ENCODE results near the gene FJX1.
A peak's percentile ranks its signal among the peaks of the same experiment; 100 is the strongest.

The FJX1 gene

DNA sequence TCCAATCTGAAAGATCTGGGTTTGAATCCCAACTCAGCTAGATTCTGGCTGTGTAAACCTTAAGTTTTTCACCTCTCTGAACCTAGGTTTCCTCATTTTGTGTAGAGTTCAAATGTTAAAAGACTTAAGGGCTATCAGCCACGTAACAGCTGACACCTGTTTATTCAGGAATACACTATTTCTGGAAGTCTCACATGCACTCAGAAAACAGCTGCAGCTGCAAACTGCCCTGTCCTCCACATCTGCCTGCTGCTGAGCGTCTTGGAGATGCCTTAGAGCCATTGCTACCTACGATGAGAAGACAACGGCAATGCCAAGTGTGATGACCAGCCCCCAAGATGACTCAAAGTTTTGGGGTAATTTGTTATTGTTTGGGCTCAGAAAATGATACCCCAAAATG is 37.6 kb downstream of the FJX1 start:
- no peak overlapping the region for H3K4me2 ChIP-seq (ENCODE audit: low read length, poor library complexity, severe bottlenecking)
- no peak overlapping the region for H4K91ac ChIP-seq (ENCODE audit: low read length)
- no peak overlapping the region for H3K23ac ChIP-seq (ENCODE audit: low read length in 2 of 2)
- no peak overlapping the region for H4K8ac ChIP-seq (ENCODE audit: low read length)
- H3K14ac ChIP-seq (ENCODE audit: low read length in 2 of 2), result peak overlapping the region in 1 of 2 experiments; percentile 60
- H3K4ac ChIP-seq (ENCODE audit: low read depth in 1 of 2, low read length in 2 of 2), result no peak overlapping the region
- H3K36me3 ChIP-seq (ENCODE audit: control insufficient read depth in 1 of 2, insufficient read depth in 2 of 2, low read depth in 1 of 2, low read length in 2 of 2), result no peaks in the 10 kb centered on the region
- no peak overlapping the region for H3K18ac ChIP-seq (ENCODE audit: low read depth in 1 of 2, low read length in 2 of 2)
- no peaks in the 10 kb centered on the region for H3K27me3 ChIP-seq (ENCODE audit: control insufficient read depth in 1 of 2, insufficient read depth in 1 of 2, low read length in 2 of 2)
- no peak overlapping the region for H3K27ac ChIP-seq (ENCODE audit: low read length, poor library complexity, severe bottlenecking)
- no peaks in the 10 kb centered on the region for H3K9me3 ChIP-seq (ENCODE audit: control insufficient read depth, low read length)
- no peaks in the 10 kb centered on the region for H3K4me1 ChIP-seq (ENCODE audit: control insufficient read depth, insufficient read depth, low read depth, low read length)
- no peak overlapping the region for H2BK120ac ChIP-seq (ENCODE audit: low read depth, low read length)
- no peak overlapping the region for H2BK5ac ChIP-seq (ENCODE audit: low read depth, low read length, poor library complexity, severe bottlenecking)
- H2BK15ac ChIP-seq (ENCODE audit: low read depth, poor library complexity, severe bottlenecking), result no peak overlapping the region
- no peak overlapping the region for H2AK5ac ChIP-seq (ENCODE audit: low read length, severe bottlenecking)
- no peaks in the 10 kb centered on the region for H3K79me1 ChIP-seq (replicated peaks; ENCODE audit: low read length, poor library complexity, severe bottlenecking)
- H2AFZ ChIP-seq (ENCODE audit: low read depth, low read length), result no peak overlapping the region
- no peak overlapping the region for H3K9ac ChIP-seq (ENCODE audit: low read length)
- no peak for DNase-seq
- no peak overlapping the region for H3K4me3 ChIP-seq (ENCODE audit: insufficient read depth in 1 of 2, low read depth in 1 of 2, low read length in 2 of 2)
- no peak overlapping the region for H2BK12ac ChIP-seq (ENCODE audit: low read length in 2 of 2)
- 63% methylated on average over 2 of the region's 4 CpGs for WGBS

DNA sequence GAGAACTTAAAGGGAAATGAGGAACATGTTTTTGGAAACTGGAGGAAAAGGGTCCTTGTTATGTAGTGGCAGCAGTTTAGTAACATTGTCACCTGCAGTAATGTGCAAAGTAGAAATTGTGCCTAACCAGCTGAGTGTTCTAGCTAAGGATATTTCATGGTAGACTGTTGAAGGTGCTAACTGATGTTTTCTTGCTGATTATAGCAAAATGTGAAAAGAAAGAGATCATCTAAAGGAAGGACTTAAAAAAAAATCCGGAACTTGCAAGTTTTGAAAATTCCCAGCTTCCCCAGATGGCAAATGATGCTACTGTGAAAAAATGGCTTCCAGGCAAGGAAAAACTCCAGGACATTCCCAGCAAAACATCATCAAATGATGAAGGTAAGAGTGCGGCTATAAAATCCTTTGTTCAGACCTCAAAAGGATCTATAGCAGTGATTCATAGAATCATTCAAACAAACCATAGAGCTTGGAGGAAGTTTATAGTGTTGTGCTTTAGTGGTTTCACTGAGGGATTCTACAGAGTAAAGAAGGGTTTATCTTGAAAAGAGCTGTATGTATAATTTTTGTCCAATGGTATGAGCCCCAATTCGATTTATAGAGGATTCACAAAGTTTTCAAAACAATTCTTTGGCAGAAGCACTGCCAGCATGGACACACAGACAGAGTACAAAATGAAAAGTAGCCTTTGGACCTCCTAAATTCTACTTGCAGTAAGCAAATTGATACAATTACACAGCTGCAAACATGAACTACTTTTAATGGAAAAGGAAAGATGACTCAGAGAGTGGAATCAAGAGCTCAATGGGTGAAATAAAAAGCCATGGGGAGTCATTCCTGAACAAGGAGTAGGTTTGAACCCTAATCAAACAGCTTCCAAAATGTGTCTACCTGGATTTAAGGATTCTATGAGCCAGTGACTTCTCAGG is 40.0 kb downstream of the FJX1 start:
- Histone ChIP-seq H3K14ac (ENCODE audit: low read length in 2 of 2) (no peak overlapping the region), H2AK5ac (ENCODE audit: low read length, severe bottlenecking) (no peak overlapping the region), H3K79me1 (replicated peaks; ENCODE audit: low read length, poor library complexity, severe bottlenecking) (peaks cover 3% of the 10 kb centered on the region), H2AFZ (ENCODE audit: low read depth, low read length) (no peak overlapping the region), H3K18ac (ENCODE audit: low read depth in 1 of 2, low read length in 2 of 2) (no peak overlapping the region), H3K4me1 (ENCODE audit: control insufficient read depth, insufficient read depth, low read depth, low read length) (peaks cover 5% of the 10 kb centered on the region), H3K36me3 (ENCODE audit: control insufficient read depth in 1 of 2, insufficient read depth in 2 of 2, low read depth in 1 of 2, low read length in 2 of 2) (no peaks in the 10 kb centered on the region), H3K4ac (ENCODE audit: low read depth in 1 of 2, low read length in 2 of 2) (no peak overlapping the region), H3K9me3 (ENCODE audit: control insufficient read depth, low read length) (no peaks in the 10 kb centered on the region), H3K27ac (ENCODE audit: low read length, poor library complexity, severe bottlenecking) (no peak overlapping the region), H3K23ac (ENCODE audit: low read length in 2 of 2) (no peak overlapping the region), H2BK12ac (ENCODE audit: low read length in 2 of 2) (no peak overlapping the region), H3K4me2 (ENCODE audit: low read length, poor library complexity, severe bottlenecking) (no peak overlapping the region), H4K91ac (ENCODE audit: low read length) (no peak overlapping the region), H3K27me3 (ENCODE audit: control insufficient read depth in 1 of 2, insufficient read depth in 1 of 2, low read length in 2 of 2) (no peaks in the 10 kb centered on the region), H3K4me3 (ENCODE audit: insufficient read depth in 1 of 2, low read depth in 1 of 2, low read length in 2 of 2) (no peak overlapping the region), H4K8ac (ENCODE audit: low read length) (no peak overlapping the region), H2BK15ac (ENCODE audit: low read depth, poor library complexity, severe bottlenecking) (no peak overlapping the region), H2BK5ac (ENCODE audit: low read depth, low read length, poor library complexity, severe bottlenecking) (no peak overlapping the region), H3K9ac (ENCODE audit: low read length) (no peak overlapping the region), H2BK120ac (ENCODE audit: low read depth, low read length) (no peak overlapping the region)
- 54% methylated on average over 2 of the region's 3 CpGs for WGBS
- DNase-seq, result no peak

GRCh38 chr11:35661534-35661933 is 43.3 kb downstream of the FJX1 start:
- Histone ChIP-seq H3K4me1 (ENCODE audit: control insufficient read depth, insufficient read depth, low read depth, low read length) (peaks cover 9% of the 10 kb centered on the region), H3K27ac (ENCODE audit: low read length, poor library complexity, severe bottlenecking) (no peak overlapping the region), H3K27me3 (ENCODE audit: control insufficient read depth in 1 of 2, insufficient read depth in 1 of 2, low read length in 2 of 2) (no peaks in the 10 kb centered on the region), H3K18ac (ENCODE audit: low read depth in 1 of 2, low read length in 2 of 2) (no peak overlapping the region), H3K23ac (ENCODE audit: low read length in 2 of 2) (no peak overlapping the region), H3K79me1 (replicated peaks; ENCODE audit: low read length, poor library complexity, severe bottlenecking) (peaks cover 6% of the 10 kb centered on the region), H2AFZ (ENCODE audit: low read depth, low read length) (no peak overlapping the region), H4K8ac (ENCODE audit: low read length) (no peak overlapping the region), H4K91ac (ENCODE audit: low read length) (no peak overlapping the region), H2BK5ac (ENCODE audit: low read depth, low read length, poor library complexity, severe bottlenecking) (no peak overlapping the region), H3K9me3 (ENCODE audit: control insufficient read depth, low read length) (peaks cover 23% of the 10 kb centered on the region), H2BK120ac (ENCODE audit: low read depth, low read length) (no peak overlapping the region), H3K9ac (ENCODE audit: low read length) (peak overlapping the region; percentile 89), H3K4me2 (ENCODE audit: low read length, poor library complexity, severe bottlenecking) (peak overlapping the region; percentile 90), H3K4ac (ENCODE audit: low read depth in 1 of 2, low read length in 2 of 2) (peak overlapping the region in 1 of 2 experiments; percentile 55), H2BK12ac (ENCODE audit: low read length in 2 of 2) (no peak overlapping the region), H2AK5ac (ENCODE audit: low read length, severe bottlenecking) (no peak overlapping the region), H3K4me3 (ENCODE audit: insufficient read depth in 1 of 2, low read depth in 1 of 2, low read length in 2 of 2) (peak overlapping the region in 1 of 2 experiments; percentile 89), H2BK15ac (ENCODE audit: low read depth, poor library complexity, severe bottlenecking) (no peak overlapping the region), H3K36me3 (ENCODE audit: control insufficient read depth in 1 of 2, insufficient read depth in 2 of 2, low read depth in 1 of 2, low read length in 2 of 2) (peaks cover 0 to 14% of the 10 kb centered on the region in 2 experiments), H3K14ac (ENCODE audit: low read length in 2 of 2) (no peak overlapping the region)
- WGBS, result 100% methylated on average over 3 of the region's 5 CpGs
- no peak for DNase-seq

- Histone ChIP-seq H2BK120ac (ENCODE audit: low read depth, low read length) (peak overlapping the region; percentile 84), H2BK5ac (ENCODE audit: low read depth, low read length, poor library complexity, severe bottlenecking) (no peak overlapping the region), H2BK12ac (ENCODE audit: low read length in 2 of 2) (peak overlapping the region; percentile 20 to 37), H3K4ac (ENCODE audit: low read depth in 1 of 2, low read length in 2 of 2) (peak overlapping the region; percentile 55 to 71), H3K14ac (ENCODE audit: low read length in 2 of 2) (peak overlapping the region in 1 of 2 experiments; percentile 8), H3K4me2 (ENCODE audit: low read length, poor library complexity, severe bottlenecking) (peak overlapping the region; percentile 90), H3K18ac (ENCODE audit: low read depth in 1 of 2, low read length in 2 of 2) (peak overlapping the region; percentile 31 to 100), H4K91ac (ENCODE audit: low read length) (peak overlapping the region; percentile 94), H4K8ac (ENCODE audit: low read length) (peak overlapping the region; percentile 99), H3K9ac (ENCODE audit: low read length) (peak overlapping the region; percentile 89), H3K27ac (ENCODE audit: low read length, poor library complexity, severe bottlenecking) (peak overlapping the region; percentile 58), H3K79me1 (replicated peaks; ENCODE audit: low read length, poor library complexity, severe bottlenecking) (peaks cover 6% of the 10 kb centered on the region), H2AFZ (ENCODE audit: low read depth, low read length) (peak overlapping the region; percentile 67), H3K23ac (ENCODE audit: low read length in 2 of 2) (no peak overlapping the region), H3K9me3 (ENCODE audit: control insufficient read depth, low read length) (peaks cover 25% of the 10 kb centered on the region), H3K4me3 (ENCODE audit: insufficient read depth in 1 of 2, low read depth in 1 of 2, low read length in 2 of 2) (peak overlapping the region; percentile 87 to 89), H3K36me3 (ENCODE audit: control insufficient read depth in 1 of 2, insufficient read depth in 2 of 2, low read depth in 1 of 2, low read length in 2 of 2) (peaks cover 0 to 14% of the 10 kb centered on the region in 2 experiments), H3K27me3 (ENCODE audit: control insufficient read depth in 1 of 2, insufficient read depth in 1 of 2, low read length in 2 of 2) (no peaks in the 10 kb centered on the region), H2AK5ac (ENCODE audit: low read length, severe bottlenecking) (no peak overlapping the region), H2BK15ac (ENCODE audit: low read depth, poor library complexity, severe bottlenecking) (peak overlapping the region; percentile 36), H3K4me1 (ENCODE audit: control insufficient read depth, insufficient read depth, low read depth, low read length) (peaks cover 9% of the 10 kb centered on the region)
- WGBS, result 30% methylated on average over 11 of the region's 12 CpGs
- no peak for DNase-seq
These were observed 43.9 kb downstream of the FJX1 start for GRCh38 chr11:35662061-35662648.
